Breast epithelium (tissue), 3 donors: Measurements from ENCODE around the gene BARHL1.

ENCODE experiments used
- CTCF ChIP-seq, 3 donors: fragments of 450-650 bp; IDR thresholded peaks; one replicate each; pipeline ENCODE4 v1.5.1; 2016 to 2017; ENCODE audit warnings: antibody characterized with exemption in 3 of 3, mild to moderate bottlenecking in 3 of 3, moderate library complexity in 3 of 3
- POLR2A ChIP-seq: fragments of 450-650 bp; IDR thresholded peaks from one replicate; pipeline ENCODE4 v1.6.1; 2016; ENCODE audit warnings: antibody characterized with exemption, mild to moderate bottlenecking, moderate library complexity
- POLR2AphosphoS5 ChIP-seq, 3 donors: sonication (generic); formaldehyde crosslinking; IDR thresholded peaks; one replicate each; pipeline ENCODE4 v1.6.1; 2017; ENCODE audit warnings: antibody characterized with exemption in 3 of 3

GRCh38 chr9:132622159-132622558 is 39.8 kb downstream of the BARHL1 start:
- TF ChIP-seq POLR2A (no peak), CTCF (IDR thresholded peaks at IDR 0.05) (no peak), POLR2AphosphoS5 (IDR thresholded peaks at IDR 0.05) (no peak)
